NCI-H1417 (cell line): ENCODE measurements around the gene TEX35.

Source experiments
- DNase-seq, 3 experiments: peaks; one replicate each; lab custom pipeline; 2025; lab: John Stamatoyannopoulos, UW

TEX35 gene

DNA sequence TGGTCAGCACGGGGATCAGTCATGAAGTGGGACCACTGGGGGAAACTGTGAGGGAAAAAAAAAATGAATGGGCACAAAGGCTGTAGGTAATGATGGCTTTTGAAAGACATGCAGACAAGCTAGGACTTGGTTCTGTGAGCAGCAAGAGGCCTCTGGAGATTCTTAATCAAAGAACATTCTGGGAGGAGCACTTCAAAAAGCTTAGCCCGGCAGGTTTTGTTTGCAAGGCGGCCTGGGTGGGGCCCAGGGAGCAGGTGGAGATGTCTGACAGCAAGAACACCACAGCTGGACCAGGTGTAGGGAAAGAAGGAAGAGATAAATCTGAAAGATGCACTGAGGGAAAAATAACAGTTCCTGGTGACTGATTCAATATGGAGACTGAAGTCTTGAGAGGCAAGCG is 6.0 kb downstream of the TEX35 start:
- DNase-seq: peak in 2 of 3 experiments; percentile 37 to 99

DNA sequence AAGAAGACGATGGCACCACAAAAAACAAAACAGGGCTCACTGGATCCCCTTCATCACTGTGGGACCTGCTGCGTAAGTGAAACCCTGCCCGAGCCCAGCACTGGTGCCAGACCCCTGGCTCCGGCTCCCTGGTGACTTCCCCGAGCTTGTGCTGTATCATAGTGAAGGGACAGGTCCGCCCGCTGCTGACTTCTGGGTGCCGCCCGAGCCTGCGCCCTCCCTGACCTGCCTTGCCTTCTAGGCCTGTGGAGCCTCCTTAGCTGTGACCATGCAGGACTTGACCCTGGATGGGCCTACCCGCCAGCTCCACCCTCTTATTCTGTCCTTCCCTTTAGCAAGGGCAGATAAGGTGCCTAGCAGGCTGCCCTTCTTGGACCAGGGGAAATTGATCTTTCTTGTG is 7.9 kb downstream of the TEX35 start:
- DNase-seq: no peak

GRCh38 chr1:178521241-178521640 is 8.3 kb downstream of the TEX35 start:
- no peak for DNase-seq

DNA sequence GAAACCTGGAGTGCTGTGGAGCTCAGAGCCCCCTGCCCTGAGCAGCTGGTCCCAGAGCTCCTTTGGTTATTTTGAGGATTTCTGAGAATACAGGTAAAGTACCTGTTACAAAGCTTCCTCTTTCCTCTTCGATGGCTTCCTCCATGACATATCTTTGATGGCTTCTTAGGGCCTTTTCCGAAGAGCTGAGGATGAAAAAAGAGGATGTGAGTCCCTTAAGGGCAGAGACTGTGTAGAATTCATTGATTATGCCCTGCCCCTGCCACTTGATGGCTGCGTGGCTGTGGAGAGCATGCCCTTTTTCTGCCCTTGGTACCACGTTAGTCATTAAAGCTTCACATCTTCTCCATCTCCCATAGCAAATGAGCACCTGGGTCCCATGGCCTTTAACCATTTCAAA is 14.2 kb downstream of the TEX35 start:
- no peak for DNase-seq

DNA sequence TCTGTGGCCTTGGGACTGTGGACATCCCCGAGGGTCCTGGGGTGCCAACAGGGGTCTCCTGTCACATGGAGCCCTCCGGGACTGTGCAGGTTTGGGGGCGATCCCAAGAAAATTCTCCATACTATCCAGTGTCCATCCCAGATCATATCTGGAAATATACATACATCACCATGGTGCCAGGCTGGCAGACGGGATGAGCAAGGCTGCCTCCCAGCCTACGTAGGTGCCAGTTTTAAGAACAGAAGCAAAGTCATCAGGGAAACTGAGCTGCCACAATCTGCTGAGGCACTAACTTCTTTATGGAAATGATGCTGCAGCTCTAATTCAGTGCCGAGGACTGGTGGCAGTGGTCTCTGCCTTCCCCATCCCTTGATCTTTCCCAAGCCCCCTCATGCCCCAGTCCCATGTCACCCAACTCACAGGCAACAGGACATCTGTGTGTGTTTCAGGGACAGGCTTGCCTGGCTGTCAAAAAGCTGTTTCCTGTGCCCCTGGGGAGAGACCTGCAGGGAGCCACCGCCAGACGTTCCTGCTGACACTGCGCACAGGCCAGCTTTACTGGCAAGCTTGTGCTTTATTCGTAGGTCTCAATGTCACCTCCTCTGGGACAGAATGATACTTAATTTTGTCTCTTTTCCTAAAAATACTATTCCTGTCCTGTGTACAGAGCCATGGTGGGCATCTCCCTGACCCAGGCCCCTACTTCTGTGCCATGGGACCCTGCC is 15.5 kb downstream of the TEX35 start:
- DNase-seq: peak in 1 of 3 experiments; percentile 27

GRCh38 chr1:178528953-178529335 is 16.0 kb downstream of the TEX35 start:
- DNase-seq: no peak

GRCh38 chr1:178529364-178530036 is 16.6 kb downstream of the TEX35 start:
- DNase-seq: no peak

- peak in 1 of 3 experiments; percentile 17 for DNase-seq
These were observed 17.1 kb downstream of the TEX35 start for GRCh38 chr1:178530037-178530402.

DNA sequence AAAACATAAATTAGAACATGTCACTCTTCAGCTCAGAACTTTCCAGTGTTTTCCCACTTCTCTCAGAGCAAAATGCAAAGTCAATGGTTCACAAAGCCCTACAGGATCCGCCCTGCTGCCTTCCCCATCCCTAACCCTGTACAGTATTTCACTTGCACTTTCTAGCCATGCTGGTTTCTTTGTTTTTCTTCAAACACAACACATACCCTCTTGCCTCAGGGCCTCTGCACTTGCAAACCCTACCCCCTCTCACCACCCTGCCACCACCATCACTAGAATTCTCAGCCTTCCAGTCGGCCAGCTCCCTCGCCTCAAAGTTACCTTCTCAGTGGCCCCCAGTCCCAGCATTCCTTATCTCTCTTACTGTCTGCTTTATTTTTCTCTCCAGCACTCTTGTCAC is 17.6 kb downstream of the TEX35 start:
- DNase-seq: no peak

- peak in 1 of 3 experiments; percentile 77 for DNase-seq
These were observed 19.0 kb downstream of the TEX35 start for GRCh38 chr1:178531887-178532286.

DNA sequence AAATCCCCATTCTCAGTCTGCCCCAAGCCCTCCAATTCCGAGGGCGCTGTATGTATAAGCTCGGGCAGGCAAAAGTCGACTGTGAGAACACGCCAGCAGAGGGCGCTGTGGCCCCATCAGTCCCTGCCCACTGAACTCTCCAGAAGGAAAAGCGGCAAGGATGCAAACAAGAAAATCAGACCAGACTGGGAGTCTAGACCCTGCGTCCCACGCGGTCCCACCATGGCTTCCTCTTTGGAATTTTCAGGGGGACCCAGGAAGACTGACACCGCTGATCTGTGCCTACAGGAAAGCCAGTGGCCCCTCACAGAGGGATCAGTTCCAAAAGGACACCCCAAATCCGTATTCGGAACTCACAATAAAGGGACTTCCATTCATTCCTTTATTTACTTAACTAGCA is 19.5 kb downstream of the TEX35 start:
- DNase-seq: peak; percentile 70 to 94 (median 87)

- DNase-seq: peak in 1 of 3 experiments; percentile 21
These were observed 20.4 kb downstream of the TEX35 start for GRCh38 chr1:178533121-178533946.

- DNase-seq: no peak
These were observed 21.4 kb downstream of the TEX35 start for GRCh38 chr1:178534137-178534868.

DNA sequence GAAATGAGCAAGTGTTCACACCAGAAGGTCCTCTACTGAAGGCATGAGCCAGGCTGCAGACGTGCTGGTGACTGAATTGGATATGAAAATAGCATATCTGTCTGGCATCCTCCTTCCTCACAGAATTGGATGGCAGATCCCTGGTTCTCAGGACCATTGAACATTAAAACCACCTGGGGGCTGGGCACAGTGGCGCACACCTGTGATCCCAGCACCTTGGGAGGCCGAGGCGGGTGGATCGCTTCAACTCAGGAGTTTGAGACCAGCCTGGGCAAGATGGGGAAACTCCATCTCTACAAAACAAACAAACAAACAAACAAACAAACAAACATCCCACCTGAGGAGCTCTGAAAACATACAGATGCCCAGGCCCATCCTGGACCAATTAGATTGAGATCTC is 23.4 kb downstream of the TEX35 start:
- no peak for DNase-seq

GRCh38 chr1:178536844-178537371 is 24.0 kb downstream of the TEX35 start:
- DNase-seq: no peak

GRCh38 chr1:178537382-178538090 is 24.6 kb downstream of the TEX35 start:
- DNase-seq: no peak

DNA sequence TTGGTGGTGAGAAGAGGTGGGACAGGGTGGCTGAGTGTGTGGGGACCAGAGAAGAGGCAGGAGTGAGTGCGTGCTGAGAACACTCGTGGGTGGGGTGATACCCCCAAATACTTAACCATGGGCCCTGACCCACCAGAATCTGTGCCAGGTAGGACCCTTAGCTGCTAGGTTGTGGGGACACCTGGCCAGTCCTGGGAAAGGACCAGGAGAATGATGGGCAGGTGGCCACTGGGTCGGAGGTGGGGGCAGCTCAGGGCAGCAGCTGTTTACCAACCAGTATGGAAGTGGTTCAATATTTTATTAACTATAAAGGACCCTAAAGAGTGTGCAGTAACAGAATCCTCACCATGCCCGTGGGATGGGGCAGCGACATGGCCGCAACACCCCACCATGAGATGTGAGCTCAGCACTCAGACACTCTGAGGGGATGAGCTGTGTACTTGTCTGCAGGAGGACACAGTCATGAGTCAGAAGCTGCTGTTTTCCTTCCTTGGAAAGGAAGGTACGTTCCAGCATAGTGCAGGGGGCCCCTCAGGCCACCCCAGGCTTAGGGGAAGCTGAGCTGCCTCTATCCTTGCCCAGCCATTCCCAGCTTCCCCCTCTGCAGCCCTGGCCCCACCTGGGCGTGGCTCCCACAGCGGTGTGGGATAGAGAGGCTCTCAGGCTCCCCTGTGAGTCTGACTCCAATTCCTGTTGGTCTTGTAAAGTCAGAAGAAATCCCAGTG is 25.4 kb downstream of the TEX35 start:
- no peak for DNase-seq

DNA sequence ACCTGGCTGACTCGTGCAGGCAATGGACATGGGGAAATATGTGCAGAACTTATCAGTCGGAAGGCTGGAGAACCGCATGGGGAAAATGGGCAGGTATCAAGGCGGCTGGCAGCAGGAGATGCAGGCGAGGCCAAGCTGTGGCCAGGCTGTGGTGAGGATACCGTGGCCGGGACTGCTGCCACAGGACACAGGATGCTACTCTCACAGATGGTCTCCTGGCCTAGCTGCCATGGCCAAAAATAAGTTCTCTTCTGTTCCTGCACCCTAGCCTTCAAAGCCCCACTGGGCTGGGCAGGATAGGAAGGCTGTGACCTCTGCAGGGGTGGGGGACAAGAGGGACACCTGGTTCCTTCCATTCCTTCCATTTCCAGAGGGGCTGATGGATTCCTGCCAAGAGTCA is 26.4 kb downstream of the TEX35 start:
- DNase-seq: no peak

GRCh38 chr1:178540204-178540603 is 27.3 kb downstream of the TEX35 start:
- no peak for DNase-seq

GRCh38 chr1:178540646-178541045 is 27.7 kb downstream of the TEX35 start:
- no peak for DNase-seq

GRCh38 chr1:178541379-178541778 is 28.5 kb downstream of the TEX35 start:
- no peak for DNase-seq
